Limb (tissue), 2 donors: ENCODE data around the gene THSD4.

Experiments used
- DNase-seq, 2 donors: peaks; one replicate each; pipeline ENCODE4 v3.0.0-alpha.2; 2016; ENCODE audit errors: extremely low spot score in 2 of 2

THSD4 gene

DNA sequence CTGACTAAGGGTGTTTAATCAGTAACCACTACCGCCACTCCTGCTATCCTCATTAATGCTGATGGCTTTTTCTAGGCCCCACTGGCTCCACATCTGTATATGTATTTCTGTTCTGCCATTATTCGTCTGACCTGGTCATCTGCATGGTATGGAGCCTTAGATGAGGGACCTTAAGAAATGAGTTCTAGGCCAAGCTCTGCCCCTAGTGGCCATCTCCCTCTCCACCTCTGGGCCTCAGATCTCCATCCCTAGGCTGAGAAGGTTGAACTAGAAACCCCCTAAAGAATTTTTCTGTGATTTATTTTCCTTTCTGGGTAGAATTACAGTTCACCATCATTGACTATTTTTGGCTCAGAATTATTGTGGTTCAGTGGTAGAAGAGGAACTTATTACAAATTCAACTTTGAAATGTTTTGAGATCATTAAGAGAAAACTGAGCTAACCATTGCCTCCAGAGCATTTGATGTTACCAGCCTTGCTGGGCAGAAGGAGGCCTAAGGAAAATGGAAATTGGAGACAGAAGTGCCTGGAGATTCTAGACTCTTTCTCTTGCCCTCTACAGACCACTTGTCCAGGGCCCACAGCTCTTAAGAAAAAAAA lies 369.9 kb downstream of the THSD4 start:
- no peak for DNase-seq

DNA sequence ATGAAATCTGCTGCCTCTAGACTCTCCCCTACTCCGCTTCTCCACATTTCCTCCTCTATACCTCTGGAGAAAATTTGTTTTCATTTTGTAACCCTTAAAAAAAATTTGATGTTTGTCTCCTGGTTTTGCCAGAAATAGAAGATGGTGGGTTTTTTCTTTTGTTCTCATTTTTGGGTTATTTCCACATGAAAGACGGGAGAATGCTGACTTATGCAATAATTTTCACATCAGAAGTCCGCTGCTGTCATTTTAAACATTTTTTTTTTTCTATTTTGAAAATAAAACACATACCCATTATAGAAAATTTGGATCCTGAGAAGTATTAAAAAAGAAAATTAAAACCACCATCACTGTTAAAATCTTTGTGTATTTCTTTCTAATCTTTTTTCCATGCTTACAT lies 374.3 kb downstream of the THSD4 start:
- no peak for DNase-seq

- no peak for DNase-seq
Measured at GRCh38 chr15:71493526-71493925, 378.3 kb downstream of the THSD4 start.

GRCh38 chr15:71494563-71495397 lies 379.5 kb downstream of the THSD4 start:
- DNase-seq = no peak

DNA sequence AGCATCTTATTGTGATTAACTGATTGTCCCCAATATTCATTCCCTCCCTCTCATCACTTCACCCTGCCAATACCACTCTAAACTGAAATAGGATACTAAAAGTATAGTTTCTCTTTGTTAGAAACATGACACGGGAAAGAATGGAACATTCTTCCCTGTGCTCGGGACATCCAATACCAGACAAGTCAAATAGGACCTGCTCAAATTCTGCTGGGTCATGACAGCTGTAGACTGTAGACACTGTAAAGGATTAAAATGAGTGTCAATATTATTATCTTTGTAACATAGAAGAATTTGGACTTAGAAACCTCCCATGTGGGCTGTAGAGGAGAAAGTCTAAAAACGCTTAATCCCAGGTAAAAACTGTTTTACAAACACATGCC lies 380.1 kb downstream of the THSD4 start:
- no peak for DNase-seq

DNA sequence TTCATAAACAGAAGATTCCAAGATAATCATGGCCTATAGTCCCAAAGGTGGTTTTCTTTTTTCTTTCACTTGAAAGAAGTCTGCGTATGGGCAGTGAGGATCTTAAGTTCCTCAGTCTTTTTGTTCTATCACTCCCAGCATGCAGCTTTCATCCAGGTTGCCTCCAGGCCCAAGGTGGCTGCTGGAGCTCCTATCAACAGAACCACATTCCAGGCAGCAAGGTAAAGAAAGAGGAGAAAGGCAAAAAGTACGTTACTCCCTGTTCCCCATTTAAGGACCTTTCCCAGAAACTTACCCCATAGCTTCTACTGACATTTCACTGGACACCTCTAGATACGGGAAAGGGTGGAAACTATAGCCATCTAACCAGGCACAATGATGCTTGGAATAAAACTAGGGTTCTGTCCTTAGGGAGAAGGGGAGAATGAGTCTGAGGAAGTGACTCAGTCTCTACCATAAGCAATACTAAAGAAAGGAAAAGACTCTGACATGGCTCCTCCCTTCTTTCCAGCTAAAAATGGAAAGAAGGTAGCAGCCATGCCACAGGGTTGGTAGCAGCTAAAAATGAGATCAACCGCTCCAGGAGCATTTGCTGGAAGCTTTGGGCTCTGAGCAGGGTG lies 381.2 kb downstream of the THSD4 start:
- DNase-seq = no peak

- no peak for DNase-seq
Measured at GRCh38 chr15:71501344-71502076, 386.2 kb downstream of the THSD4 start.

DNA sequence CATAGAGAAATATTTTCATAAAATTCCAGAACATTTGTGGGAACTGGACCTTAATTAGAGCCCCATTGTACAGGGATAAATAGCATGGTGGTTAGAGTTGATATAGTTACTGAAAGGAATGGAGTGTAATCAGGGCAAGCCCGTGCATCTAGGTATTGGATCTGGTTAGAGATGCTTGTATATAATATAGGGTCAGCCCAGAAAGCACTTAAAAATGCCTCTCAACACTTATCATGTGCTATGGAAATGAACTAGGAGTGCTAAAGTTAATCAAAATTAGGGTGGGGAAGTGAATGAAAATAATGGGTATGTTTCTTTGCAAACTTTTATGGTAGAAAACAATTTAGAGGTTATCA lies 386.8 kb downstream of the THSD4 start:
- no peak for DNase-seq

GRCh38 chr15:71505962-71506361 lies 390.7 kb downstream of the THSD4 start:
- no peak for DNase-seq

- no peak for DNase-seq
Measured at GRCh38 chr15:71506946-71507345, 391.7 kb downstream of the THSD4 start.

- no peak for DNase-seq
Measured at GRCh38 chr15:71508081-71508682, 392.9 kb downstream of the THSD4 start.

- DNase-seq = no peak
Measured at GRCh38 chr15:71509139-71509538, 393.9 kb downstream of the THSD4 start.

- DNase-seq = no peak
Measured at GRCh38 chr15:71510763-71511162, 395.5 kb downstream of the THSD4 start.

- DNase-seq = no peak
Measured at GRCh38 chr15:71511796-71512681, 396.8 kb downstream of the THSD4 start.

DNA sequence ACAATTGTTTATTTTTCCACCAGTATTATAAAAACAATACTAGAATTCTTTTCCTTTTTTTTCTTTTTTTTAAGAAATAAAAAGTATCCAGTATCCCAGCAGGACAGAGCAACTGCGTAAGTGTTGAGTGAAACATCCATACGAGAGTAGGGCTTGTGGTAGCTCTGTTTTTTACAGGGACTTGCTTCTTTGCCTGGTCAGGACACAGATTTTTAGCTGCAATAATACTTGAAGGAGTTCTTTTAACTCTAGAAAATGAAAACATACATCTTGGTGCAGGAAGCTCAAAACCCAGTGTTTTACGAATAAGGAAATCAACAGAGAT lies 397.4 kb downstream of the THSD4 start:
- no peak for DNase-seq

DNA sequence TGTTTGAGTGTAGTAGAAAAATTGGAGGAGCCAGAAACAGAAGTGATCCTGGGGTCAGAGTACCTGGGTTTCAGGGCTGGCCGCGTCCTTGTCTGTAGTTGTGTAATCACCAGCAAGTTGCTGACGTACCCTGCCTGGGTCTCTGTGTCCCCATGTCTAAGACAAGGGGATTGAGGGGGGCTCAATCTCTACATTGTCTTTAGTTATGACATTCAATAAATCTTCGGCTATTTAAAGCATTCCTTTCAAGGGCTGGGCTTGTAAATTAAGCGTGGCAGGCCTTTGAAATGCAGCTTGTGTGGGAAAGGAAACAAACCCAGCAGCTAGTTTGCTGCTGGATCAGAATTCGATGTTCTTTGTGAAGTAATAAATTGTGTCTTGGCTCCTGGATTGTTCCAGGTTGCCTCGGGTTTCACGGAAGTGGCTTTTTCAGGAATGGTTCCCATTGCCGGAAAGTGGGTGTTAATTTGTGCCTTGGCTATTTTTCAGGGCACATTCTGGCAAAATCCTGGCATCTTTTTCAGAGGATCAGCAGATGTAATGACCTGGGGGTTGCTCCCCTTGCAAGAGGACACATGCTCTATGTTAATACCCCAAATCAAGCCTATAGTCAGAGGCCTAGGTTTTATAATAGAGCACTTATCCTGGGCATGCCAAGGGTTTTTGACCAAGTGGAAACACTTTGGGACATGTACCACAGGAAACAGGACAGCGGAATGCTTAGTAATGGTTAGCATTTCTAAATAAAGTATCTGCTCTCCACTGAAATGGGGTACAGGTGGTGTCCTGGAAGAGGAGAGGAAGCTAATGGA lies 400.3 kb downstream of the THSD4 start:
- DNase-seq = no peak

GRCh38 chr15:71517751-71518150 lies 402.5 kb downstream of the THSD4 start:
- DNase-seq = no peak

DNA sequence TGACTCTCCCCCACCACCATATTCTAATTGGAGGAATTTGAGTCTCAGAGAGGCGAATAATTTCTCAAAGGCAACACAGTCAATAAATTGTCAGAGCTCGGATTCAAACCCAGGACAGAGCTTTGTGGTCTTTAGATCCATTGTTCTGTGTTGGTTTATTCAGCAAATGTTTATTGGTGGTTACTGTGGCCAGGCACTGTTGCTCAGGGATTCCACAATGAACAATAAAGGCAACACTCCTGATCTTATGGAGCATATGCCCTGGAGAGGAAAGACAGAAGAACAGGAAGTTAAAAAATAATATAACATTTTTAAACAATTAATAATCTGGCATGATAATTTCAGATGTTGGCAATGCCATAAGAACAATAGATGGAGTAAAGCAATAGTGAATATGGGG lies 403.4 kb downstream of the THSD4 start:
- DNase-seq = no peak

DNA sequence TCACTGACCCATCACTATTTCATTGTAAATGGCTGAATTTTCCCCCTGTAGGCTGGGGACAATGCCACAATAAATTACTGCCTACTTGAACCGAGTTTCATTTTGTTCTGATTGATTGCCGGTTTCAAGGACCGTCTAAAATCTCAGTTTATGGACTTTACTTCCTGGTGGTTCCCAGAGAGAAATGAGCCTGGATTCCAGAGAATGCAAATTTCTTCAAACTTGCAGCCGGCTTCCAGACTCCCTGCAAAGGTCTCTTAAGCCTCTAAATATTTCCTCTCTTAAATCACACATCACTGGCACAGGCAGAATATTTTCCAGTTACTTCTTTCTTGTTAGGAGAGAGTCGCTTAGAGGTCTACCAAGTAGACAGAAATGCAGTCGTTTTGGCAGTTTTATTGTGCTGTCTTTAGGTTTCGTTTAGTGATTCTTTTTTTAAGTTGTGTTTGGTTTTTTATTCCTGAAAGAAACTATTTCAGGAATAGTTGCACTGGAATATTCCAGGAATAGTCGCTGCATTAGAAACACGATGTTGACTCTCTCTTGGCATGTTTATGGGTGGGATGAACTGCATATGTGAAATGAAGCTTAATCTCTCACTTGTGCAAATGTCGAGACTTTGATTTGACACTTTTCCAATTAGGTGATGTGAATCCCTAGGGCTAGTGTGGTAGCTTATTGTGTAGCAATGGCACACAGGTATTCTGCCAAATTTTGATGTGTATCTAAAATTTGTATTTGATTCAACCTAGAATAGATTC lies 411.0 kb downstream of the THSD4 start:
- peak in 1 of 2 donors; percentile 66 for DNase-seq
